Measurements from ENCODE around the gene NAA38.

GRCh38 chr17:7820231-7820630, 37.1 kb downstream of the NAA38 start:
- TF ChIP-seq CTCF (IDR thresholded peaks at IDR 0.05), result no peak
- TF ChIP-seq, protein P1, sequence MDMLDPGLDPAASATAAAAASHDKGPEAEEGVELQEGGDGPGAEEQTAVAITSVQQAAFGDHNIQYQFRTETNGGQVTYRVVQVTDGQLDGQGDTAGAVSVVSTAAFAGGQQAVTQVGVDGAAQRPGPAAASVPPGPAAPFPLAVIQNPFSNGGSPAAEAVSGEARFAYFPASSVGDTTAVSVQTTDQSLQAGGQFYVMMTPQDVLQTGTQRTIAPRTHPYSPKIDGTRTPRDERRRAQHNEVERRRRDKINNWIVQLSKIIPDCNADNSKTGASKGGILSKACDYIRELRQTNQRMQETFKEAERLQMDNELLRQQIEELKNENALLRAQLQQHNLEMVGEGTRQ (CRISPR knock-in tag; IDR thresholded peaks at IDR 0.05), result no peak
- TF ChIP-seq NFYB (CRISPR knock-in tag; conservative IDR thresholded peaks at IDR 0.05; ENCODE audit: low read depth), result no peak
- TF ChIP-seq SP1 (CRISPR knock-in tag; conservative IDR thresholded peaks at IDR 0.05), result no peak
- TF ChIP-seq CREB1 (CRISPR knock-in tag; IDR thresholded peaks at IDR 0.05), result no peak
- TF ChIP-seq PREB (CRISPR knock-in tag; IDR thresholded peaks at IDR 0.05; ENCODE audit: borderline replicate concordance), result no peak
- no peak for TF ChIP-seq ATF3 (CRISPR knock-in tag; conservative IDR thresholded peaks at IDR 0.05)
- TF ChIP-seq TEAD4 (CRISPR knock-in tag; IDR thresholded peaks at IDR 0.05), result no peak
- no peak for TF ChIP-seq TCF7 (CRISPR knock-in tag; IDR thresholded peaks at IDR 0.05; ENCODE audit: low read depth)

Measured in WTC11 (cell line).